Endothelial cell of hepatic sinusoid (primary cell): Measurements from ENCODE around the gene MMP28.

ENCODE experiments used
- in situ Hi-C: cut with HindIII; loops from 2 replicates; pipeline ENCODE4 v1.10.0; 2017; ENCODE audit warnings: low sequenced_read_pairs

The MMP28 gene

GRCh38 chr17:35745749-35746320 lies 49.6 kb downstream of the MMP28 start:
- in situ Hi-C loops = loop anchor here (25.0 kb wide), 1 partner anchor 434 kb away; no protein-coding TSS in a partner anchor

- in situ Hi-C loops = loop anchor here (25.0 kb wide), 1 partner anchor 433 kb away; no protein-coding TSS in a partner anchor
Measured at GRCh38 chr17:35745246-35745645, 50.2 kb downstream of the MMP28 start.

- in situ Hi-C loops = loop anchor here (25.0 kb wide), 1 partner anchor 433 kb away; no protein-coding TSS in a partner anchor
Measured at GRCh38 chr17:35744830-35745229, 50.6 kb downstream of the MMP28 start.

GRCh38 chr17:35743626-35744328 lies 51.7 kb downstream of the MMP28 start:
- in situ Hi-C loops = loop anchor here (25.0 kb wide), 1 partner anchor 431 kb away; no protein-coding TSS in a partner anchor

- in situ Hi-C loops = loop anchor here (25.0 kb wide), 1 partner anchor 431 kb away; no protein-coding TSS in a partner anchor
Measured at GRCh38 chr17:35742896-35743477, 52.5 kb downstream of the MMP28 start.

- in situ Hi-C loops = loop anchor here (25.0 kb wide), 1 partner anchor 430 kb away; no protein-coding TSS in a partner anchor
Measured at GRCh38 chr17:35742496-35742895, 52.9 kb downstream of the MMP28 start.

- in situ Hi-C loops = loop anchor here (25.0 kb wide), 1 partner anchor 429 kb away; no protein-coding TSS in a partner anchor
Measured at GRCh38 chr17:35740997-35741931, 54.2 kb downstream of the MMP28 start.

GRCh38 chr17:35740216-35740615 lies 55.2 kb downstream of the MMP28 start:
- in situ Hi-C loops = loop anchor here (25.0 kb wide), 1 partner anchor 428 kb away; no protein-coding TSS in a partner anchor

GRCh38 chr17:35738519-35739133 lies 56.8 kb downstream of the MMP28 start:
- in situ Hi-C loops = loop anchor here (25.0 kb wide), 1 partner anchor 426 kb away; no protein-coding TSS in a partner anchor

- in situ Hi-C loops = loop anchor here (25.0 kb wide), 1 partner anchor 424 kb away; no protein-coding TSS in a partner anchor
Measured at GRCh38 chr17:35736236-35736635, 59.2 kb downstream of the MMP28 start.

- in situ Hi-C loops = loop anchor here (25.0 kb wide), 1 partner anchor 423 kb away; no protein-coding TSS in a partner anchor
Measured at GRCh38 chr17:35735036-35735805, 60.2 kb downstream of the MMP28 start.

GRCh38 chr17:35734396-35734795 lies 61.0 kb downstream of the MMP28 start:
- in situ Hi-C loops = loop anchor here (5.0 to 25.0 kb wide), 2 partner anchors 127 to 422 kb away; no protein-coding TSS in a partner anchor

GRCh38 chr17:35733366-35733765 lies 62.1 kb downstream of the MMP28 start:
- in situ Hi-C loops = loop anchor here (5.0 to 25.0 kb wide), 2 partner anchors 126 to 421 kb away; no protein-coding TSS in a partner anchor

GRCh38 chr17:35732806-35733136 lies 62.7 kb downstream of the MMP28 start:
- in situ Hi-C loops = loop anchor here (5.0 to 25.0 kb wide), 2 partner anchors 125 to 420 kb away; no protein-coding TSS in a partner anchor

- in situ Hi-C loops = loop anchor here (5.0 to 25.0 kb wide), 2 partner anchors 125 to 420 kb away; no protein-coding TSS in a partner anchor
Measured at GRCh38 chr17:35731917-35732805, 63.3 kb downstream of the MMP28 start.

- in situ Hi-C loops = loop anchor here (5.0 to 25.0 kb wide), 2 partner anchors 124 to 419 kb away; no protein-coding TSS in a partner anchor
Measured at GRCh38 chr17:35731239-35731916, 64.1 kb downstream of the MMP28 start, which contains the start of gene RASL10B. Gene RASL10B, plus strand, starts transcription at chr17:35731639. Its CDS starts 3,546 bp downstream, at chr17:35735185.

GRCh38 chr17:35730400-35731005 lies 64.9 kb downstream of the MMP28 start:
- in situ Hi-C loops = loop anchor here (5.0 to 25.0 kb wide), 2 partner anchors 123 to 418 kb away; no protein-coding TSS in a partner anchor
